NT2/D1 (cell line): Measurements from ENCODE around the gene OR2G2.

ENCODE experiments used
- SUZ12 ChIP-seq: IDR thresholded peaks from 2 replicates; pipeline ENCODE4 v1.6.1; 2011; ENCODE audit not compliant: insufficient read length, insufficient read depth; ENCODE audit errors: extremely low read depth
- YY1 ChIP-seq: IDR thresholded peaks from 2 replicates; pipeline ENCODE4 v1.6.1; 2011; ENCODE audit not compliant: insufficient read length, insufficient read depth
- ZNF274 ChIP-seq: IDR thresholded peaks from 2 replicates; pipeline ENCODE4 v1.6.1; 2011; ENCODE audit warnings: mild to moderate bottlenecking, low read depth, low read length

DNA sequence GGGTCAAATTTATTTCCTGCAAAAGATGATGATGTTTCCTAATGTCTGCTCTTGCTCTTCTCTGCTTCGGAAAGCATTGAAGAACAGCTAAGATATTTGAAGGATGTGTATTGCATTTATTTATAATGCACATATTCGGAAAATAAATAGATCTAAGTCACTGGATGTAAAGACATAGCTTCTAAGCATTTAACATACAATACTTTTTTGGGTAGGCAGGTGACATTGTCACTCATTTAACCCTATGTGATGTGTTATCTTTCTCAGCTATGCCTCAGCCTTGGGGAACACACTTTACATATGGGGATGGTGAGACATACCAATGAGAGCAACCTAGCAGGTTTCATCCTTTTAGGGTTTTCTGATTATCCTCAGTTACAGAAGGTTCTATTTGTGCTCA, at the start of gene OR2G2:
- TF ChIP-seq SUZ12 (no peak), YY1 (no peak), ZNF274 (no peak)
